Astrocyte (in vitro differentiated cells and primary cell): ENCODE data around the gene MYO16. TPM values are rescaled to one million over a fixed set of nuclear protein-coding genes. Genes with fewer than 3 reads are reported as not detected.

Experiments used
- DNase-seq: peaks from one replicate; pipeline ENCODE4 v3.0.0-alpha.2; 2010; ENCODE audit warnings: low read depth
- FAIRE-seq: peaks from 2 replicates; lab custom pipeline; 2011; peaks lifted over from hg19 to GRCh38; lab: Jason Lieb, UNC
- H2AFZ ChIP-seq: 2 replicates; pipeline ENCODE4 v1.6.0; 2012; ENCODE audit warnings: low read depth, low read length, inconsistent platforms
- H3K27ac ChIP-seq: 2 replicates; pipeline ENCODE4 v1.5.1; 2011; ENCODE audit warnings: low read depth, low read length, inconsistent platforms
- H3K27me3 ChIP-seq: 2 replicates; pipeline ENCODE4 v1.6.0; 2011; ENCODE audit warnings: low read length, inconsistent platforms; ENCODE audit not compliant: insufficient read depth
- H3K36me3 ChIP-seq: 2 replicates; pipeline ENCODE4 v1.5.1; 2011; ENCODE audit warnings: low read length, inconsistent platforms; ENCODE audit not compliant: insufficient read depth
- H3K4me1 ChIP-seq: 2 replicates; pipeline ENCODE4 v1.5.1; 2011; ENCODE audit warnings: low read length, inconsistent platforms; ENCODE audit not compliant: insufficient read depth
- H3K4me2 ChIP-seq: 2 replicates; pipeline ENCODE4 v1.6.0; 2012; ENCODE audit warnings: low read length, inconsistent platforms
- H3K4me3 ChIP-seq: 2 replicates; pipeline ENCODE4 v1.5.1; 2011; ENCODE audit warnings: low read depth, mild to moderate bottlenecking, low read length, inconsistent platforms; ENCODE audit not compliant: insufficient read depth
- H3K79me2 ChIP-seq: 2 replicates; pipeline ENCODE4 v1.6.0; 2012; ENCODE audit warnings: mild to moderate bottlenecking, low read length, inconsistent platforms; ENCODE audit not compliant: insufficient read depth
- H3K9ac ChIP-seq: 2 replicates; pipeline ENCODE4 v1.6.0; 2012; ENCODE audit warnings: mild to moderate bottlenecking, low read length, inconsistent platforms
- H3K9me3 ChIP-seq: 2 replicates; pipeline ENCODE4 v1.5.1; 2012; ENCODE audit warnings: low read depth, mild to moderate bottlenecking, low read length, inconsistent platforms; ENCODE audit not compliant: insufficient read depth
- H4K20me1 ChIP-seq: 2 replicates; pipeline ENCODE4 v1.6.0; 2012; ENCODE audit warnings: low read length, inconsistent platforms; ENCODE audit not compliant: insufficient read depth
- H3K27ac Mint-ChIP-seq: one replicate; pipeline ENCODE4 v1.8.0; 2021; ENCODE audit warnings: mild to moderate bottlenecking, mixed read lengths; ENCODE audit not compliant: unreplicated experiment
- H3K27me3 Mint-ChIP-seq: one replicate; pipeline ENCODE4 v1.8.0; 2021; ENCODE audit warnings: low read depth, mixed read lengths; ENCODE audit not compliant: unreplicated experiment
- H3K36me3 Mint-ChIP-seq: one replicate; pipeline ENCODE4 v1.8.0; 2021; ENCODE audit warnings: low read depth, mixed read lengths; ENCODE audit not compliant: unreplicated experiment
- H3K4me1 Mint-ChIP-seq: one replicate; pipeline ENCODE4 v1.8.0; 2021; ENCODE audit warnings: low read depth, mixed read lengths; ENCODE audit not compliant: unreplicated experiment
- H3K4me3 Mint-ChIP-seq: one replicate; pipeline ENCODE4 v1.8.0; 2021; ENCODE audit warnings: mild to moderate bottlenecking, moderate library complexity, mixed read lengths; ENCODE audit not compliant: unreplicated experiment
- H3K9me3 Mint-ChIP-seq: one replicate; pipeline ENCODE4 v1.8.0; 2021; ENCODE audit warnings: mild to moderate bottlenecking, mixed read lengths; ENCODE audit not compliant: unreplicated experiment
- EZH2 ChIP-seq: IDR thresholded peaks from 2 replicates; pipeline ENCODE4 v1.6.1; 2012; ENCODE audit warnings: mild to moderate bottlenecking, low read length, inconsistent platforms; ENCODE audit not compliant: insufficient read depth
- total RNA-seq: library from RNA; stranded (reverse); gene quantifications from 2 replicates; pipeline ENCODE4 v1.2.1, GENCODE V29; 2021
- TF ChIP-seq, protein P1 (sequence below): IDR thresholded peaks from 2 replicates; pipeline ENCODE4 v1.5.1; 2011; ENCODE audit warnings: low read depth, mild to moderate bottlenecking, inconsistent platforms, low read length, moderate library complexity; ENCODE audit not compliant: insufficient read depth

Gene MYO16
- total RNA-seq, 1 donor from 2014 or later = 0.14 TPM

DNA sequence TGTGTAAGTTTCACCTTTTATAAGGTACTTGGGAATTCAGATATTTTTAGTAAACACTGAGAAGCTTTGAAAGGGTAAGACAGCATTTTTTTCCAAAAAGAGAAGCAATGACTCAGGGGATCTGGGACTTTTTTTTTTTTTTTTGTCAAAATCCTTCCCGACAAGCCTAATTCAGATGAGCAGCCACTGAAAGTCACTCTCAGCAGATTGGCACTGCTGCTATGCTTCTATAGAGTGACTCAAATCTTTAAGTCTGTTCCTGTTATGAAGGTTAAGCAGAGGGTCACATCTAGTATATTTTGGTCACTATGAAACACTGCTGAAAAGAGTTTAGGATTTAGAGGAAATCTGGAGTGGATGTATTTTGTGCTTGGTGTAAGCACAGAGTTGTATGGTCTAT is 571.1 kb downstream of the MYO16 start:
- peak overlapping the region; percentile 64 for H3K27ac Mint-ChIP-seq
- FAIRE-seq = no peak
- no peaks in the 10 kb centered on the region for H3K27me3 Mint-ChIP-seq

DNA sequence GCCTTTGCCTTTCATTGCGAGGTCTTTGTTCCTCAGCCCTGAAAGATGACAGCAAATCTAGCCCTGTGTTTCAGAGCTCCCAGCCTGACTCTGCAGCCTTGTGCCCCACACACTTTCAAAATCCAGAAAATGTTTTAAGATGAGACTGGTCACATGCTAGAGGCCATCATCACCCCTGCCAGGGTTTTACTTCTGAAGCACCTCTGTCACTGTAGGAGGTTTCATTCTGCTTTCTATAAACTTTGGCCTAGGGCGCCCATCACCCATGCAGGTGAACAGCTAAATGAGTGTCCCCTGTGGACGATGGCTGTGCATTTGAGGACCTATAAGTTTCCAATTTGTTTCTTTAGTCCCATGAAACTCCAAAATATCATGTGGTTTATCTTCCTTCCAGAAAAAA is 574.2 kb downstream of the MYO16 start:
- Histone ChIP-seq H3K27me3 (no peaks in the 10 kb centered on the region), H3K9ac (no peak overlapping the region), H3K27ac (no peak overlapping the region), H3K9me3 (no peaks in the 10 kb centered on the region), H2AFZ (no peak overlapping the region), H3K79me2 (no peaks in the 10 kb centered on the region), H3K4me3 (no peak overlapping the region), H4K20me1 (no peaks in the 10 kb centered on the region), H3K4me2 (no peak overlapping the region), H3K36me3 (no peaks in the 10 kb centered on the region), H3K4me1 (peaks cover 5% of the 10 kb centered on the region)
- Mint-ChIP-seq H3K27ac (no peak overlapping the region), H3K4me3 (no peak overlapping the region), H3K27me3 (no peaks in the 10 kb centered on the region), H3K9me3 (no peaks in the 10 kb centered on the region), H3K4me1 (peaks cover 28% of the 10 kb centered on the region), H3K36me3 (no peaks in the 10 kb centered on the region)
- TF ChIP-seq, protein P1, sequence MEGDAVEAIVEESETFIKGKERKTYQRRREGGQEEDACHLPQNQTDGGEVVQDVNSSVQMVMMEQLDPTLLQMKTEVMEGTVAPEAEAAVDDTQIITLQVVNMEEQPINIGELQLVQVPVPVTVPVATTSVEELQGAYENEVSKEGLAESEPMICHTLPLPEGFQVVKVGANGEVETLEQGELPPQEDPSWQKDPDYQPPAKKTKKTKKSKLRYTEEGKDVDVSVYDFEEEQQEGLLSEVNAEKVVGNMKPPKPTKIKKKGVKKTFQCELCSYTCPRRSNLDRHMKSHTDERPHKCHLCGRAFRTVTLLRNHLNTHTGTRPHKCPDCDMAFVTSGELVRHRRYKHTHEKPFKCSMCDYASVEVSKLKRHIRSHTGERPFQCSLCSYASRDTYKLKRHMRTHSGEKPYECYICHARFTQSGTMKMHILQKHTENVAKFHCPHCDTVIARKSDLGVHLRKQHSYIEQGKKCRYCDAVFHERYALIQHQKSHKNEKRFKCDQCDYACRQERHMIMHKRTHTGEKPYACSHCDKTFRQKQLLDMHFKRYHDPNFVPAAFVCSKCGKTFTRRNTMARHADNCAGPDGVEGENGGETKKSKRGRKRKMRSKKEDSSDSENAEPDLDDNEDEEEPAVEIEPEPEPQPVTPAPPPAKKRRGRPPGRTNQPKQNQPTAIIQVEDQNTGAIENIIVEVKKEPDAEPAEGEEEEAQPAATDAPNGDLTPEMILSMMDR = no peak
- no peak for TF ChIP-seq EZH2
- FAIRE-seq = no peak
- DNase-seq = no peak

More for the DNA sequence above, 571.1 kb downstream of the MYO16 start:
- H2AFZ ChIP-seq = no peak overlapping the region
- H3K27me3 ChIP-seq = no peaks in the 10 kb centered on the region
- no peak for TF ChIP-seq EZH2
- TF ChIP-seq, protein P1 = no peak
- no peak overlapping the region for H3K9ac ChIP-seq
- Mint-ChIP-seq H3K36me3 (no peaks in the 10 kb centered on the region), H3K4me3 (no peak overlapping the region), H3K4me1 (peaks cover 25% of the 10 kb centered on the region), H3K9me3 (no peaks in the 10 kb centered on the region)
- no peak for DNase-seq
- H3K27ac ChIP-seq = no peak overlapping the region
- no peak overlapping the region for H3K4me3 ChIP-seq
- peak overlapping the region; percentile 16 for H3K4me2 ChIP-seq
- H4K20me1 ChIP-seq = no peaks in the 10 kb centered on the region
- H3K36me3 ChIP-seq = no peaks in the 10 kb centered on the region
- H3K4me1 ChIP-seq = peaks cover 4% of the 10 kb centered on the region
- H3K79me2 ChIP-seq = no peaks in the 10 kb centered on the region
- H3K9me3 ChIP-seq = no peaks in the 10 kb centered on the region

DNA sequence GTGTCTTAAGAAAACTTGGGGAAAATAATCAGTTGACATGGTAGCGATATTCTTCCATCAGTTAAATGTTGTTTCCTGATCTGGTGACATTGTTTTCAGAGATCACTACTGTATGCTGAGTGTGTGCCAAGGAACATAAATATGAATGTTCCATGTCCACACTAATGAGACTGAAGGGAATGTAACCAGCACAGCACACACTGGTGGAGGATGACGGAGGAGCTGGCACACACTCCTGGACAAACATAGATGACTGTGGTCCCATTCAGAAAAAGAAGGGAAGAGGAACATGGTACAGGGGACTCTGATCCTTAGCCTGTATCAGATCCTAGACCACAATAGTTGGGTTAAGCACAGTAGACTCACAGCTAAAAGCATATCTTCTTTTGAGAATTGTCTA is 574.8 kb downstream of the MYO16 start:
- no peak overlapping the region for H3K4me2 ChIP-seq
- H3K27me3 ChIP-seq = no peaks in the 10 kb centered on the region
- DNase-seq (no peak), FAIRE-seq (no peak)
- no peak overlapping the region for H2AFZ ChIP-seq
- no peaks in the 10 kb centered on the region for H3K79me2 ChIP-seq
- no peaks in the 10 kb centered on the region for H3K36me3 Mint-ChIP-seq
- H3K36me3 ChIP-seq = no peaks in the 10 kb centered on the region
- no peak overlapping the region for H3K27ac ChIP-seq
- no peak overlapping the region for H3K4me3 Mint-ChIP-seq
- H3K4me3 ChIP-seq = no peak overlapping the region
- no peaks in the 10 kb centered on the region for H3K27me3 Mint-ChIP-seq
- H3K9me3 ChIP-seq = no peaks in the 10 kb centered on the region
- no peaks in the 10 kb centered on the region for H3K9me3 Mint-ChIP-seq
- TF ChIP-seq, protein P1 = no peak
- TF ChIP-seq EZH2 = no peak
- peaks cover 31% of the 10 kb centered on the region for H3K4me1 Mint-ChIP-seq
- H4K20me1 ChIP-seq = no peaks in the 10 kb centered on the region
- H3K9ac ChIP-seq = no peak overlapping the region
- no peak overlapping the region for H3K27ac Mint-ChIP-seq
- peaks cover 5% of the 10 kb centered on the region for H3K4me1 ChIP-seq
